Non-pigmented ciliary epithelial cell (primary cell): Measurements from ENCODE around the gene MMP11.

ENCODE experiments used
- DNase-seq: peaks from one replicate; pipeline ENCODE4 v3.0.0-alpha.2; 2010; ENCODE audit warnings: low read depth

The MMP11 gene

DNA sequence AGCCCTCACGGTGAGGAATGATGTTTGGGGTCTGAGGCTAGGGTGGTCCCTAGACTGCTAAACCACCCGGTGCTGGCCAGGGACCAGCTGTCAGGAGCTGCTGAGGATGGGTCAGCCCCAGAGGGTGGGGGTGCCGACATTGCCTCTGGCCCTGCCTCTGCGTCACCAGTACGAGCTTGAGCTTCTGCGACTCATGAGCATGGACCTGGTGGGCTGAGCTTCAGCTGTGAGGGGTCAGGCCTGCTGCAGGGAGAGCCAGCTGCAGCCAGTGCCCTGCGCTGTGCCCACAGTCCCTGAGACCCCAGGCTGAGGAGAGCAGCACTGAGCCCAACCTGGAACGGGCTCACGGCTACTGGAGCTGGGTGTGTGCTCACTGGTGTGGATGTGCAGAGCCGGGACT is 59.1 kb downstream of the MMP11 start:
- DNase-seq = no peak

GRCh38 chr22:23832226-23833016 is 59.8 kb downstream of the MMP11 start:
- DNase-seq = no peak

DNA sequence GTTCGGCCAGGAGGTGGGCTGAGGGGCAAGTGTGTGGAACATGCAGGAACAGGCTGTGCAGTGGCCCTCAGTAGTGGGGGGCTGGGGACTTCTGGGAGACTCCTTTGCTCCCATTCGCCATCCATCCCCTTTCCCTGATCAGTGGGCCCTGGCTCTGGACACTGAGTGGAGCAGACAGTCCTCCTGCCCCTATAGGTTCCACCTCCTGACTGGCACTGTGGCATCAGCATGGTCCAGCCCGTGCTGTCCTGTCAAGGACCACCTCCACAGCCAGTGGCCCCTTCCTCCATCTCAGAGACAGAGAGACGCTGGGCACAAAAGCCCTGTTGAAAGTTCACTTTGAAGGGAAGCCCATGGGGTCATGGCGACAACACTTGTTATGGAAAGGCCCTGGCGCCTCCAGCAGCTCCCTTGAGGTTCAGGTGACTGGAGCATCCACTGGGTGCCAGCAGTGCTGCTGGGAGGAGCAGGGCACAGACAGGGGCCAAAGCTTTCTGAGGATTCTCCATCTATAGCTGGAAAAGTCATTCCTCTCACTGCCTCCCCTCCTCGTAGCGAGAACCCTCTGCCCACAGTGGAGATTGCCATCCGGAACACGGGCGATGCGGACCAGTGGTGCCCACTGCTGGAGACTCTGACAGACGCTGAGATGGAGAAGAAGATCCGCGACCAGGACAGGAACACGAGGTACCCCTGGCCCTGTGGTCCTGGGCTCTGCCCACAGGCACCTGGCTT is 60.5 kb downstream of the MMP11 start:
- DNase-seq = no peak
